SK-N-SH (cell line): ENCODE measurements around the gene CD300LG. TPM values are rescaled to one million over a fixed set of nuclear protein-coding genes. Genes with fewer than 3 reads are reported as not detected.

ENCODE experiments used
- CTCF ChIA-PET: fragments of 300-600, 350-600 bp; formaldehyde crosslinking; extraction: SDS; loops from one replicate; lab custom pipeline; 2021; lab: Yijun Ruan, JAX
- POLR2A ChIA-PET: fragments of 350-600 bp; sonication (Branson Sonifier 250); formaldehyde crosslinking; extraction: SDS; loops from one replicate; lab custom pipeline; 2020; ENCODE audit warnings: antibody characterized with exemption, inconsistent platforms; lab: Yijun Ruan, JAX
- DNase-seq: peaks from one replicate; pipeline ENCODE4 v3.0.0; 2012
- H2AFZ ChIP-seq: fragments of 200-600 bp; sonication (generic); 2 replicates; pipeline ENCODE4 v1.8.1; 2016; ENCODE audit warnings: antibody characterized with exemption, mild to moderate bottlenecking, low read depth
- H3F3A ChIP-seq: fragments of 200-600 bp; sonication (generic); replicated peaks from 2 replicates; pipeline ENCODE3; 2016; ENCODE audit warnings: antibody characterized with exemption, mild to moderate bottlenecking; ENCODE audit not compliant: insufficient read depth
- H3K27ac ChIP-seq, 2 experiments: fragments of 200-500 bp in 1 of 2; fragments of 200-600 bp in 1 of 2; sonication (Bioruptor generic) in 1 of 2; sonication (generic), shearing (Covaris generic) in 1 of 2; 2 replicates each; pipeline versions ENCODE4 v1.5.1 to v1.6.1; 2014 to 2016; ENCODE audit warnings: low read depth in 2 of 2, inconsistent platforms in 1 of 2, low read length in 1 of 2, mild to moderate bottlenecking in 1 of 2, mixed read lengths in 1 of 2
- H3K27me3 ChIP-seq: fragments of 200-600 bp; sonication (generic), shearing (Covaris generic); 2 replicates; pipeline ENCODE4 v1.6.1; 2016; ENCODE audit warnings: mixed run types; ENCODE audit not compliant: insufficient read depth
- H3K36me3 ChIP-seq, 2 experiments: fragments of 200-500 bp in 1 of 2; fragments of 200-600 bp in 1 of 2; sonication (Bioruptor generic) in 1 of 2; sonication (generic) in 1 of 2; replicated peaks in 1 of 2; 2 replicates each; pipeline versions ENCODE3 to v1.5.1; 2014 to 2016; ENCODE audit warnings: low read length in 1 of 2, mild to moderate bottlenecking in 1 of 2; ENCODE audit not compliant: insufficient read depth in 2 of 2, control insufficient read depth in 1 of 2
- H3K4me1 ChIP-seq, 2 experiments: fragments of 200-500 bp in 1 of 2; fragments of 200-600 bp in 1 of 2; sonication (Bioruptor generic) in 1 of 2; sonication (generic), shearing (Covaris generic) in 1 of 2; 2 replicates each; pipeline versions ENCODE4 v1.5.1 to v1.6.1; 2014 to 2016; ENCODE audit warnings: low read depth in 1 of 2, low read length in 1 of 2, mixed run types in 1 of 2; ENCODE audit not compliant: insufficient read depth in 2 of 2, control insufficient read depth in 1 of 2
- H3K4me2 ChIP-seq: fragments of 200-600 bp; sonication (generic), shearing (Covaris generic); 2 replicates; pipeline ENCODE4 v1.6.1; 2017; ENCODE audit warnings: mixed run types
- H3K4me3 ChIP-seq, 2 experiments: fragments of 200-500 bp in 1 of 2; fragments of 200-600 bp in 1 of 2; sonication (Bioruptor generic) in 1 of 2; sonication (generic), shearing (Covaris generic) in 1 of 2; 2 replicates each; pipeline versions ENCODE4 v1.5.1 to v1.8.1; 2014 to 2016; ENCODE audit warnings: low read depth in 2 of 2, inconsistent platforms in 1 of 2, low read length in 1 of 2, mild to moderate bottlenecking in 1 of 2, mixed read lengths in 1 of 2, moderate library complexity in 1 of 2
- H3K79me2 ChIP-seq: fragments of 200-600 bp; sonication (generic); 2 replicates; pipeline ENCODE4 v1.8.1; 2017; ENCODE audit warnings: mild to moderate bottlenecking; ENCODE audit not compliant: insufficient read depth
- H3K9ac ChIP-seq: fragments of 200-600 bp; sonication (generic); 2 replicates; pipeline ENCODE4 v1.6.1; 2017; ENCODE audit warnings: mixed run types
- H3K9me2 ChIP-seq: fragments of 200-600 bp; sonication (generic); 2 replicates; pipeline ENCODE4 v1.6.1; 2017; ENCODE audit warnings: mixed run types
- H3K9me3 ChIP-seq: fragments of 200-600 bp; sonication (generic); 2 replicates; pipeline ENCODE4 v1.6.1; 2017; ENCODE audit warnings: mixed run types, mild to moderate bottlenecking, moderate library complexity
- H4K20me1 ChIP-seq: fragments of 200-600 bp; sonication (generic); 2 replicates; pipeline ENCODE4 v1.6.1; 2017; ENCODE audit warnings: mild to moderate bottlenecking, mixed run types; ENCODE audit not compliant: insufficient read depth
- CHD2 ChIP-seq: fragments of 150-350 bp; IDR thresholded peaks from 2 replicates; pipeline ENCODE4 v1.6.1; 2018; ENCODE audit warnings: low read length; ENCODE audit not compliant: partially characterized antibody
- CTCF ChIP-seq: fragments of 200-600 bp; sonication (generic); IDR thresholded peaks from 2 replicates; pipeline ENCODE4 v1.6.1; 2017; ENCODE audit warnings: antibody characterized with exemption, mild to moderate bottlenecking, moderate library complexity
- ELF1 ChIP-seq: IDR thresholded peaks from 2 replicates; pipeline ENCODE4 v1.4.0; 2012
- FOSL2 ChIP-seq: IDR thresholded peaks from 2 replicates; pipeline ENCODE4 v1.4.0; 2012; ENCODE audit warnings: low read depth, mild to moderate bottlenecking, moderate library complexity, borderline replicate concordance
- GABPA ChIP-seq: IDR thresholded peaks from 2 replicates; pipeline ENCODE4 v1.4.0; 2012; ENCODE audit warnings: low read depth, mild to moderate bottlenecking
- IRF3 ChIP-seq: fragments of 150-350 bp; IDR thresholded peaks from 2 replicates; pipeline ENCODE4 v1.6.1; 2016; ENCODE audit warnings: mild to moderate bottlenecking, low read depth, low read length
- JUND ChIP-seq: IDR thresholded peaks from 2 replicates; pipeline ENCODE4 v1.4.0; 2012
- MAX ChIP-seq: IDR thresholded peaks from 2 replicates; pipeline ENCODE4 v1.4.0; 2012; ENCODE audit warnings: low read depth
- MXI1 ChIP-seq: IDR thresholded peaks from 2 replicates; pipeline ENCODE4 v1.6.1; 2012; ENCODE audit warnings: mild to moderate bottlenecking, low read depth, low read length, improper control_type of control experiment
- NRF1 ChIP-seq: IDR thresholded peaks from 2 replicates; pipeline ENCODE4 v1.6.1; 2012; ENCODE audit warnings: low read depth, mild to moderate bottlenecking, low read length
- POLR2AphosphoS5 ChIP-seq: IDR thresholded peaks from 2 replicates; pipeline ENCODE4 v1.6.1; 2012; ENCODE audit warnings: low read depth, low read length
- RAD21 ChIP-seq: IDR thresholded peaks from 2 replicates; pipeline ENCODE4 v1.6.1; 2012; ENCODE audit warnings: mild to moderate bottlenecking, low read length
- RCOR1 ChIP-seq: fragments of 150-350 bp; IDR thresholded peaks from 2 replicates; pipeline ENCODE4 v1.6.1; 2017; ENCODE audit warnings: antibody characterized with exemption, low read length
- RXRA ChIP-seq: IDR thresholded peaks from 2 replicates; pipeline ENCODE4 v1.4.0; 2012; ENCODE audit warnings: low read depth, mild to moderate bottlenecking, borderline replicate concordance
- SMC3 ChIP-seq: IDR thresholded peaks from 2 replicates; pipeline ENCODE4 v1.6.1; 2012; ENCODE audit warnings: low read depth, low read length, improper control_type of control experiment
- TCF12 ChIP-seq: IDR thresholded peaks from 2 replicates; pipeline ENCODE4 v1.4.0; 2012
- TEAD4 ChIP-seq: IDR thresholded peaks from 2 replicates; pipeline ENCODE4 v1.4.0; 2012; ENCODE audit warnings: mild to moderate bottlenecking, borderline replicate concordance; ENCODE audit not compliant: insufficient read depth
- USF1 ChIP-seq: IDR thresholded peaks from 2 replicates; pipeline ENCODE4 v1.4.0; 2012; ENCODE audit warnings: low read depth, borderline replicate concordance
- ZBTB33 ChIP-seq: IDR thresholded peaks from 2 replicates; pipeline ENCODE4 v1.4.0; 2012; ENCODE audit warnings: low read depth, borderline replicate concordance
- WGBS: methylation state at CpG from one replicate; pipeline ENCODE4 v1.1.6; 2017; ENCODE audit warnings: low lambda C conversion rate; 5-methylcytosine and 5-hydroxymethylcytosine counted together
- polyA plus RNA-seq, 3 experiments: library from polyadenylated mRNA; depleted of rRNA; stranded (reverse); fragments of >200 nt; gene quantifications; 2 replicates each; pipeline ENCODE4 v1.2.3, GENCODE V29; 2012

The CD300LG gene
- polyA plus RNA-seq, 1 of the 3 experiments (the other 2 are of a cell fraction): not detected

- WGBS: 97% methylated on average over 7 of the region's 7 CpGs
- CTCF ChIA-PET: interaction anchor here (1.2 to 1.6 kb wide), 3 partner anchors 9 to 52 kb away, joined by 3 to 5 read pairs (median 3); partner anchors contain the start of gene CFAP97D1
Measured at GRCh38 chr17:43826206-43826605, 20.8 kb upstream of the CD300LG start.

GRCh38 chr17:43827596-43827995, 19.4 kb upstream of the CD300LG start:
- H3K4me2 ChIP-seq: no peak overlapping the region
- H3K4me1 ChIP-seq: peaks cover 0 to 9% of the 10 kb centered on the region in 2 experiments; a peak in 1 of 4 replicates
- 98% methylated on average over 9 of the region's 9 CpGs for WGBS
- no peak for TF ChIP-seq TCF12
- TF ChIP-seq ZBTB33: no peak
- TF ChIP-seq MAX: no peak
- no peak for TF ChIP-seq SMC3
- TF ChIP-seq POLR2AphosphoS5: no peak
- no peak for TF ChIP-seq RAD21
- TF ChIP-seq JUND: no peak
- TF ChIP-seq USF1: no peak
- no peak for TF ChIP-seq CTCF
- no peak for TF ChIP-seq FOSL2
- no peak for TF ChIP-seq ELF1
- TF ChIP-seq IRF3: no peak
- TF ChIP-seq MXI1: no peak
- TF ChIP-seq CHD2: no peak
- no peak for TF ChIP-seq RXRA
- no peak for TF ChIP-seq GABPA
- no peak for TF ChIP-seq NRF1
- TF ChIP-seq TEAD4: no peak
- peaks cover 10% of the 10 kb centered on the region; the same call in 1 of the 2 replicates for H3K79me2 ChIP-seq
- no peak for DNase-seq
- H3K27me3 ChIP-seq: no peaks in the 10 kb centered on the region
- ChIA-PET CTCF (interaction anchor here (1.2 to 1.8 kb wide), 3 partner anchors 19 to 67 kb away, joined by 3 to 6 read pairs (median 4); partner anchors contain the start of gene CFAP97D1), POLR2A (no interaction called here)
- H3K9ac ChIP-seq: no peak overlapping the region
- no peak overlapping the region for H2AFZ ChIP-seq
- no peaks in the 10 kb centered on the region for H4K20me1 ChIP-seq
- H3K36me3 ChIP-seq: peaks cover 23 to 37% of the 10 kb centered on the region in 2 experiments
- no peaks in the 10 kb centered on the region for H3F3A ChIP-seq
- H3K27ac ChIP-seq: no peak overlapping the region
- no peak overlapping the region for H3K4me3 ChIP-seq
- no peaks in the 10 kb centered on the region for H3K9me2 ChIP-seq
- H3K9me3 ChIP-seq: no peaks in the 10 kb centered on the region

More at GRCh38 chr17:43826206-43826605, 20.8 kb upstream of the CD300LG start:
- TF ChIP-seq SMC3 (no peak), RCOR1 (no peak)
- H3K9me3 ChIP-seq: no peaks in the 10 kb centered on the region
- no peaks in the 10 kb centered on the region for H3F3A ChIP-seq
- POLR2A ChIA-PET: interaction anchor here (0.8 kb wide), 1 partner anchor 11 kb away, joined by 4 read pairs; no protein-coding TSS in a partner anchor
- H2AFZ ChIP-seq: no peak overlapping the region
- H3K4me2 ChIP-seq: no peak overlapping the region
- H3K4me3 ChIP-seq: no peak overlapping the region
- peaks cover 0 to 5% of the 10 kb centered on the region in 2 experiments; a peak in 1 of 4 replicates for H3K4me1 ChIP-seq
- no peak overlapping the region for H3K9ac ChIP-seq
- no peaks in the 10 kb centered on the region for H3K9me2 ChIP-seq
- no peaks in the 10 kb centered on the region for H3K27me3 ChIP-seq
- no peaks in the 10 kb centered on the region for H4K20me1 ChIP-seq
- H3K79me2 ChIP-seq: no peaks in the 10 kb centered on the region; the same call in 1 of the 2 replicates
- H3K27ac ChIP-seq: no peak overlapping the region
- H3K36me3 ChIP-seq: peaks cover 23 to 37% of the 10 kb centered on the region in 2 experiments
- no peak for DNase-seq
